Measurements from ENCODE around the gene SPACDR.

The SPACDR gene

DNA sequence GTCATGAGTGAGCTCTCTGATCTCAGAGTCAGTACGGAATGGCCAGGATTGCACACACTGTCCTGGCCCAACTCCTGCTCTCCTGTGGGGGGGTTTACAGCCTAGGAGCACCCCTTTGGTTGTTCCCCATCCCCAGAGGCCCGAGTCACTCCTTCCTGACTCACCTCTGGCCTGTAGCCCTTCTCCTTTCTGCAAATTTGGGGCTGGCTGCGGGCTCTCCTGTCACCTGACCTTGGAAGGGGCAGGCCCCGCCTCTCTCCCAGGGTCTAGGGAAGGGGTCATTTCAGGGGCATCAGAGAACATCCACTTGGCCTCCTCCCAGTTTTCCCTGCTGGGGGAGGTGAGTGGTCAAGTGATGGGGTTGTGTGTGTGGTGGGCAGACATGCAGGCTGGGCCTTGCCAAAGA lies 21.4 kb upstream of the SPACDR start:
- no peak for DNase-seq (ENCODE audit: low read depth in 2 of 2)

DNA sequence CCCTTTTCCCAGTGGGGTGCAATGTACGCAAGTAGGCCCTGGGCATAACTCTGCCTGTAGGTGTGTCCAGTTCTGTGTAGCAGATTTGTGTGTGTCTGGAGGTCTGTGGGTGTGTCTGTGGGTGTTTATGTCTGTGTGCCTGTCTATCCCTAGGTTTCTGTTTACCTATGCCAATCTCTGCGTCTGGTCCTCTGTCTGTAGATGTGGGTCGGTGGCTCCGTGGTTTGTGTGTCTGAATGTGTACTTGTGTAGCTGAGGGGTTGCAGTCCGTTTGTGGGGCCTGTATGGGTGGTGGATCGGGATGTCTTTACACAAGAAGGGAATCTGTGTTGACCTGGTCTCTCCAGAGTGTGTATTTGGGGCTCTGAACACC lies 20.6 kb upstream of the SPACDR start:
- DNase-seq (ENCODE audit: low read depth in 2 of 2) = no peak

DNA sequence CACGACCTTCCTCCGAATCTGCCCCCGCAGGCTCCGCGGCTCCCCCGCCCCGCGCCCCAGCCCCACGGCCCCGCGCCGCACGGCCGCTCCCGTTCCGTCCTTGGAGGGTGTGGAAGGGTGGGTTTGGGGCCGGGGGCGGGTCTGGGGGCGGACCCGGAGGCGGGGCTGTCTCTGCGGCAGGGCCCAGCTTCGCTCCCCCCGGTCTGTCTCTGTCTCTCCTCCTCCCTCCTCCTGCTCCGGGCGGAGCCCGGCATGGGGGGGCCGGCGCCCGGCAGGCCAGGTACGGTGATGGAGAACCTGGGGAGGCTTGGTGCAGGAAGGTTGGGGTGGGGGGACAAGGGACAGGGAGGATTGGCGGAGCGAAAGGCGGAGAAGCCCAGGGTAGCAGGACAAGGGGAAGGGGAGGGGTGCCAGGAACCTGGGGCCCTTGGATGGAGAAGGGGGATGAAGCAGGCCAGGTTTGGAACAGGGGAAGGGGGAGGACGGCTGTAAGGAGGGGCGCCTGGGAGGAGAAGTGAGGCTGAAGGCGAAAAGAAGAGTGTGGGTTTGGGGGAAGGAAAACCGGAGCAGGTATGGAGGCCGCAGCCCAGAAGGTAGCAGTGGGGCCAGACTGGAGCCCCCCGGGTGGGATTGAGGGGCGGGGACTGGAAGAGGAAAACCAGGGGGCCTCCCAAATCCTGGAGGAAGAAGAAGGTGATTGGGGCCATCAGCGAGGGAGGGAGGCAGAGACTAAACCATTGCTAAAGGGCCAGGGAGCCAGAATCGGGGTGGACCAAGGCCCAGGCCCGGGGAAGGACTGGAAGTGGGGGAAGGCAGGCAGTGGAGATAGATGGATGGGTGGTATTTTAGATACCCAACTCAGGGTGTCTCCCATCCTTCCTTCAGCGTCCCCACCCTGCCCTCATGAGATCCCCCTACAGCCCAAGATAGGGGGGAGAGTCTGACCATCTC lies 19.9 kb upstream of the SPACDR start, which contains the start of gene NYAP1:
Gene NYAP1, plus strand, starts transcription at position 206 of the 951 bp plus-strand sequence. CDS start 1,385 bp downstream, outside the sequence.
- peak in 1 of 2 donors; percentile 25 for DNase-seq (ENCODE audit: low read depth in 2 of 2)

DNA sequence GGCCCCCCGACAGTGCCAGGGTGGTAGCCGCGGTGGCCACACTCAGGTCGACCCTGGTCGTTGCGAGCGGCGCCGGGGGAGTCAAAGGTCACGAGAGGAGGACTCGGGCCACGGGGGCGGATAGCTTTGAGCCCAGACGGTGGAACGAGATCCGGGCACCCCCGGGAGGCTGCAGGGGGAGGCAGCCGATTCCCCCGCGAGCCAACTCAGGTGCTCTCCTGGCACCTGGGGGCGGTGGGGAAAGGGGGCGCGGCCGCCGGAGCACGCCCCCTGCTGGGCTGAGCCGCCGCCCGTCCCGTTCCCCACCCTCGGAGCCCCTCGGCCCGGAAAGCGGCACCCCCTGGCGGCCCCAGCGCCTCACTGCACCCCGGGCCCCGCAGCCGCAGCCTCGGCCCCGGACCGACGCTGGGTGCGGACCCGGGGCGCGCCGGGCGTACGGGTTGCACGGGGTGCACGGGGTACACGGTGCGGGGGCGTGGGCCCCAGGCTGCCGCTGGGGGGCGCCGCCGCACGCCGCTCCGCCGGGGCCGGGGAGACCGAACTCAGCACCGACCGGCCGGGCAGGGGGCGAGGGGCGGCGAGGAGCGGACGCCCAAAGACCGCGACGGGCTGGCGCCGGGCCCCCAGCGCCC lies 19.1 kb upstream of the SPACDR start:
- DNase-seq (ENCODE audit: low read depth in 2 of 2) = peak; percentile 57 to 76

DNA sequence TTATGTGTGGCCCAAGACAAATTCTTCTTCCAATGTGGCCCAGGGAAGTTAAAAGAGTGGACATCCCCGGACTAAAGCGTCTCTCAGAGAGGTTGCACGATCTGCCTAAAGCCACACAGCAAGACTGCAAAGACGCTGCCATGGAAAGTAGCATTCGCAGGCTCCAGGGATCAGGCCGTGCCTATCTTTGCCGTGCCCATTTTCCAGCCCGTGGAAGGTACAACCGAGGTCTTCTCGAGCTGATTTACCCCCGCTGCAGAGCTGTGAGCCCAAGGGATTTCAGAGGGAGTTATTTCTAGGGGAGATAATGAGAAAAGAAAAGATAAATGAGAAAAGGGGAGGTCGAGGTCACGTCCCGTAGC lies 18.6 kb upstream of the SPACDR start:
- DNase-seq (ENCODE audit: low read depth in 2 of 2) = no peak

DNA sequence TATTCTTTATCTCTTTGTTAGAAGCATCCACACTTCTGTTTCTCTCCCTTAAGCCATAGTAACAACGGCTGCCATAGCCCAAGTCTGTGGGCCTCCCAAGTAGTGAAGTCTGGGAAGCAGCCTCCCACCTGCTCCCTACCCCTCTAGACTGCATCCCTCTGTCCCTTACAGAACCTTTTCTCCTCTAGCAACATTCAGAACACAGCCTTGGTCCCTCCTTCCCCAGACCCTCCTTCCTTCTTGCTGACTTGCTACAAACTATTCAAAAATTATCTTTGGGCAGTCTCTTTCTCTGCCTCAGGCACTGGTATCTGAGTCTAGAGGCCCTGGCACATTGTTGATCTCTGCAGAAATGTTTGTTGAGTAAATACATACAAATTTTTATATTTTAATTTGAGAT lies 17.4 kb upstream of the SPACDR start:
- no peak for DNase-seq (ENCODE audit: low read depth in 2 of 2)

DNA sequence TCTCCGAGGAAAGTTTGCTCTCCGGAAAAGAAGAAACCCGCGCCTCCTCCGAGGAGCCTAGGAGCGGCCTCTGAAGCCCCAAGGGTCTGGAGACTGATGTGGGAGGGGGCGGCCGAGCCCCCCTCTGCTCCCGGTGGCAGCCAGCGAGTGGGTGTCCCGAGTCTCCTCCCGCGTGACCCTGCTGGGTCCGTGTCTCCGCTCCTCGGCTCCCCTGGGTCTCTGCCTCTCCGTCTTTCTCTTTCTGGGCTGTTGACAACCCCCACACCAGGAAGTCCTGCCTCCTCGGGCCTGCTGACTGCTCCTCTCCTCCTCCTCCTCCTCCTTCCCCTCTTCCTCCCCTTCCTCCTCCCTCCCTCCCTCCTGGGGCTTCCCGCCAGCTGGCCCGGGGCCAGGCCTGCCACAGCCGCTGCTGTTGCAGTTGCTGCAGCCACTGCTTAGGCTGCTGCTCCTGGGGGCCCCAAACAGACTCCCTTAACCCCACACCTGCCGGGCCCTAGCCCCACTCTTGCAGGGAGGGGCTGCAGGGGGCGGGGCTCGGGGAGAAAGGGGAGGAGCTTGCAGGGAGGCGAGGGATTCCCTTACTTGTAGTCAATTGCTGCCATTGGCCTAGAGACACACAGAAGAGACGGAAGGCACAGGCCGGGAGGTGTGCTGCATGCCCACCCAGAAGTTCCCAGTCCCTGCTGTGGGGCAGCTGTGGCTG lies 15.0 kb upstream of the SPACDR start, which contains the start of gene TSC22D4:
Gene TSC22D4, minus strand, starts transcription at position 257 of the 703 bp plus-strand sequence. CDS start 1,176 bp downstream, outside the sequence.
- DNase-seq (ENCODE audit: low read depth in 2 of 2) = peak; percentile 84 to 92

DNA sequence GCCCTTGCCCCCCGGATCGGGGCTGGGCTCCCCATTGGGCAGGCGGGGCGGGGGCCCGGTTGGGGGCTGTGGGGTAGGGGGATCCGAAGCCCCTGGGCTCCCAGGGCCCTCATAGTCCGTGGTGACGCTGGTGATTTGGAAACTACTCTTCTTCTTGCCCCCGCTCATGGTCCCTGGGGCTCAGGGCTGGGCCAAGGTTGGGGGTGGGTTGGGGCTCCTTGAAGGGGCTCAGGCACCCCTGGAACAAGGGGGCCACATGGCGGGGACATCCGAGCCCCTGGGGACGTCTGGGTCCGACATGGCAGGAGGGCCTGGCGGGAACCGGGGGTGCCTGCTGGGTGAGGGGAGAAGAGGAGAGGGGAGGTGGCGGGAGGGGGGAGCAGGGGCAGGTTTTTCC lies 13.8 kb upstream of the SPACDR start:
- no peak for DNase-seq (ENCODE audit: low read depth in 2 of 2)

DNA sequence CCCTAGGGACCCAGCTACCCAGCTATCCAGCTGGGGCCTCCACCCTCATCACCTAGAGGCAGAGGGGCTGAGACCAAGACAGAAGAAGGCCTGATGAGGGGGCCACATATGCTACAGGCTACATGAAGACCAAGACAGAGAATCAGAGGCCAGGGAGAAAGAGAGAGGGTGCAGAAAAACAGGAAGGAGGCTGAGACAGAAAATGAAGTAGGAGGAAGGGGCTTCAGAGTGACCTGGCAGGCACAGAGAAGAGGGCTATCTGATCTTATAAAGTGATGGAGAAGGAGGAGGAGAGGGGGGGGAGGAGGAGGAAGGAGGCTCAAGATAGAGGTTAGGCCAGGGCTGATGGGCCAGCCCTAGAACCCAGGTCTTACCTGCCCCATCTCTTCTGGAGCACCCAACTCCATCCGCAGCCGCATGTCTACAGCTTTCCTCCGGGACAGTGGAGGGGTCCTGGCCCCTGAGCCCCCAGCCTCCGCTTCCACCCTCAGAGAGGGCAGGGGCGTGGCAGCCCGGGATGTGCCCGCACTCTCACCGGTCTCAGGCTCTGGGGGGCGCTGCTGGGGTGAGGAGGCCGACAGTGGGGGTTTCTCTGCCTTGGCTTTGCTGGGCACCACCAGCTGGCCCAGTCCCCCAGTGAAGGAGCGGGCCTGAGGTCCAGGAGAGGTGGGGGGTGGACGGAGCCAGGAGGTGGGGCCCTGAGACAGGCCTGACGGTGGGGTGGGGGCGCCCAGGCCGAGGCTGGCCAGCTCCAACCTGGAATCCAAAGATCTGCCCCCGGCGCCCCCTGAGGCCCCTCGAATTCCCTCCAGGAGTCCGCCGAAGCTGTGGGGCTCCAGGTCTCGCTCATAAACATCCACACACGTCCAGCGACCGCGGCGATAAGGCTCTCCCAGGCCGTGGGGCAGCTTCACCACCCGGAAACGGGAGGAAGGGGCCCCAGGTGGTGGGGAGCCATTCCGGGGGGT lies 13.1 kb upstream of the SPACDR start:
- peak in 1 of 2 donors; percentile 58 for DNase-seq (ENCODE audit: low read depth in 2 of 2)

DNA sequence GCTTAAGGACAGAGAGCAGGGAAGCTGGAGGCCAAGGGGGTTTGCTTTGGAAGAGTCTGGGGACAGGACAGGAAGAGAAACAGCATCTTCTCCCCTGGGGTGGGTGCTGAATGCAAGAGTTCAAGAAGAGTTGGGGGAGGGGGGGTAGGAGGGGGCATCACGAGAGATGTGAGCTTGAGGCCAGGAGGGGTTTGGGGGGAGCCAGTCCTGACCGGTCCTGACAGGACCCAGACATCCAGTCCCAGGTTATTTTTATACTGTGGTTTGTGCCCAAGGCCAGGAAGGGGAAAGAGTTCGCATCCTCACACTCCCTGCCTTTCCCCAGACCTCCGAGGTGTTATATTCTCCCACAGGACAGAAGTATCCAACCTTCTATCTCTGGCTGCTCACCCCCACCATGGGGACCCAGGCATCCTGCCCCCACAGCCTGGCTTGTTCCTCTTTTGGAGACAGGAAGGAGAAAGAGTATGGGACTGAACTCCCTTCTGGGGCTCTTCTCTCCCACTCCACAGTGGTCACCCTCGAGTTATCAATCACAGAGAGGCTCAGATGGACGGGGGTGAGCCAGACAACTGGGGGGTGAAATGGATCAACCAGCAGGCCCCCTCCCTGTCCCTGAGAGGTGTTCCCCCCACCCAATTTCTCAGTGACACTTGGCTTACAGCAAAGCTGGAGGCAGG lies 12.2 kb upstream of the SPACDR start:
- DNase-seq (ENCODE audit: low read depth in 2 of 2) = no peak

DNA sequence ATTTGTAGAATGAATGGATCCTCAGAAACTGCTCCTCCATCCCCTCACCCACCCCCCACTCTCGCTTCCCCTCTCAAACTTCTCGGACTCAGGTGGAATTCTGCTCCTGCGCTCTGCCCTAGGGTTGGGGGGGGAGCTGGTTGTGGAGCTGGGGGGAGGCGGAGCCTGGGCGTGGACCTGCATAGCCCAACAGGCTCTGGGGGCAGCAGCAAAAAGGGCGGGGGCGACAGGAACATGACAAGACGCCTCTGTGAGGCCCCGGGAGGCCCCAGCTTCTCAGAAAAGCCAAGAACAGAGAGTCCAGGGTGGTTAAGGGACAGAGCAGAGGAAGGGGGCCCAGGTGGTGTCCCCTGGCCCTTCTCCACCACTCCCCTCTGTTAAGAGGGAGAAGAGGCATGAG lies 11.5 kb upstream of the SPACDR start:
- no peak for DNase-seq (ENCODE audit: low read depth in 2 of 2)

DNA sequence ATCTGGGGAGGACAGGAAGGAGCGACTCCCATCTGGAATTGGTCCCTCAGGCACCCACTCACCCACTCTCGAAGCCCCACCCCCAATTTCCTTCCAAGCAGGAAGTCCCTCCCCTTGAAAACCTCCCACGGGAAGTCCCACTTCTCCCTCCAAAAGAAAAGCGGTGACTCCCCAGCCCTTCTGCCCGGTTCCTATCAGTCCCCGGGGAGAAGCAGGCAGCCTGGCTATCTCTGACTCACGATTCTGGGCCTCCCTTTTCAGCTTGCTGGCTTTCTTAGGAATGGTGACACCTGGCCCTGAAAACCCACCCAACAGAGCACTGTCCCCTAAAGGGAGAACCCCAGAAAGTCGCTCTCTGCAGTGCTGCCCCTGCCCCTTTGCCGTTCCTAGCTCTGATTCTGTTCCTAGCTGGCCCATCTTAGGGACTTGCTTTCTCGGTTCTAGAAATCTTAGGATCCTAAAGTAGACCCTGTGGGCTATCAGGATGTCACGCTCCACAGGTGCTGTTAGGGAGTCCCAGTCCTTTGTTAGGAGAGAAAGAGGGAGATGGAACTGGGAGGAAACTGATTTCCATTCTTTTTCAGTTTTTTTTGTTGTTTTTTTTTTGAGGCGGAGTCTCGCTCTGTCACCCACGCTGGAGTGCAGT lies 8.9 kb upstream of the SPACDR start:
- DNase-seq (ENCODE audit: low read depth in 2 of 2) = no peak

DNA sequence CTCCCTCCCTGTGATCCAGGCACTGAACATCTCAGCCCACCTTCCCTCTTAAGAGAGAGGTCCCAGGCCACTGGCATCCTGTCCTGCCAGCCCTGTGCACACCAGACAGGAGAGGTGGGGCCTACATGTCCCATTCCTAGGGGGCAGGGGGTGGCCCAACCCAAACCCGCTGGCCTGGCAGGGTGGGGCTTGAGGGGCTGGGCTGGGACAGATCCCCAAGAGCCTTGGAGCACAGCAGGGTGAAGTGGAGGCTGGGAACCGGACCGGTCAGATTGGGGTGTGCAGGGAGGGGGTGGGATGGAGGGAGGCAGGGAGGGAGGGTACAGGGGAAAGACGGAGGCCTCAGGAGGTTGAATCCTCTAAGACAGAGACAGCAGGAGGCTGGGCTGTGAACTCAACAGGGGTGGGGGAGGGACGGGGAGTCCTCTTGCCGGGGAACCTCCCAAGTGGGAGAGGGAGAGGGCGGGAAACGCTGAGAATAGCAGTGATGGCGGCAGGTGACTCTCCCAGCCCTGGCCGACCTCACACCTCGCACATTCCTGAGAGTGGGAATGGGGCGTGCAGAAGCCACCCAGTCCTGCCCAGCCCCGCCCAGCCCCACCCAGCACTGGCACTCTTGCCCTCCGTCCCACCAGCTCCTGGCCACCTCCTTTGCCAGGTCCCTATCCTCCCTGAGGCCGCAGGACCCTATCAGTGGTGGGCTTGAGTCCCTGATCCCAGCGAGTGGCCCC lies 8.2 kb upstream of the SPACDR start:
- DNase-seq (ENCODE audit: low read depth in 2 of 2) = no peak

DNA sequence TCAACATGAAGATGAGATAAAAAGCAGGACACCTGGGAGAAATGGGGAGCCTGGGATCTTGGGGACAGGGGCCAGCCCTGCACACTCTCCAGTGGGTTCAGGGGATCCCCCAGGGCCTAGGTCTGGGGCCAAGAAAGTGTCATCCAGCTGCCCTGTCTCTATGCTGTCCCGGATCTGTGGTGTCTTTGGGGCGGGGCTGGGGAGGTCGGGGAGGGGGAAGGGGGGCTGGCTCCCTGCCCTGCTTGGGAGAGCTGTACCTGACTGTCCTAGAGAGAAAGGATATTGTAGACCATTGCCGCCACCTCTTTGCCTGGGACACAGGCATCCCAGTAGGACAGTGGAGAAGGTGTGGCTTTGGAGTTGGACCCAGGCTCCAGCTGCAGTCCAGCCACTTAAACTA lies 7.0 kb upstream of the SPACDR start:
- DNase-seq (ENCODE audit: low read depth in 2 of 2) = no peak

DNA sequence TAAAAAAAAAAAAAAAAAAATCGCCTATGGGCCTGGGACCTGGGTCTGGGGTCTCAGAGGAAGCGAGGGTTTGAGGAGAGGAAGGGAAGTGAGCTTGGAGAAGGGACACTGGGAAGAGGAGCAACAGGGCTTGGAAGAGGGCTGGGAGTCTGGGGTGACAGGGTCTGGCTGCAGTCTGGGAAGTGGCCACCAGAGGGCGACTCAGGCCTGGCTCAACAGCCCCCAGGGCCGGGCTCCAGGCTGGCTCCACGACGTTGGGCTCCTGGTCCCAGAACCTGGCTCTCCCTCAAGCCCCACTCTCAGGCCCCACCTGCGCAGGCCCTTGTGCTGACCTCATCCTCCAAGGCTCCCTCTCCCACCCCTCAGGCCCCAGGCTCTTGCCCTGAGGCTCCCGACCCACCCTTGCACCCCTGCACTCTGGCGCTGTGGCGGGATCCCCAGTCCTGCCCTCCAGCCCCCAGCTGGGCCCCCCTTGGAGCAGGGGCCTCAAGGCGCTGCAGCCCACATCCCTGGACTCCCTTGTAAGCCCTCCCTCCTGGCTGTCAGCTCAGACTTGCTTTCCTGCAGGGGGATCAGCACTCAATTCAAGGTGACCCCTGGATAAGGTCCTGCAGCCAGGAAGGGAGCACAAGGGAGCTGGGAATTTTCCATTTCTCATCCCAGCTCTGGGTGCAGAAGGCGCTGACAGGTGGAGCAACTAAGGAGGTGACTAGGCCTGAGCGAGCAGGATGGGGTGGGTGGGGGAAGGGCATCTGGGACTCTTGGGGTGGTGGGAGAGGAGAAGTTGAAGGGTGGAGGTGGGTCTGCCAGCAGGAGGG lies 5.4 kb upstream of the SPACDR start:
- DNase-seq (ENCODE audit: low read depth in 2 of 2) = peak; percentile 50 to 71

DNA sequence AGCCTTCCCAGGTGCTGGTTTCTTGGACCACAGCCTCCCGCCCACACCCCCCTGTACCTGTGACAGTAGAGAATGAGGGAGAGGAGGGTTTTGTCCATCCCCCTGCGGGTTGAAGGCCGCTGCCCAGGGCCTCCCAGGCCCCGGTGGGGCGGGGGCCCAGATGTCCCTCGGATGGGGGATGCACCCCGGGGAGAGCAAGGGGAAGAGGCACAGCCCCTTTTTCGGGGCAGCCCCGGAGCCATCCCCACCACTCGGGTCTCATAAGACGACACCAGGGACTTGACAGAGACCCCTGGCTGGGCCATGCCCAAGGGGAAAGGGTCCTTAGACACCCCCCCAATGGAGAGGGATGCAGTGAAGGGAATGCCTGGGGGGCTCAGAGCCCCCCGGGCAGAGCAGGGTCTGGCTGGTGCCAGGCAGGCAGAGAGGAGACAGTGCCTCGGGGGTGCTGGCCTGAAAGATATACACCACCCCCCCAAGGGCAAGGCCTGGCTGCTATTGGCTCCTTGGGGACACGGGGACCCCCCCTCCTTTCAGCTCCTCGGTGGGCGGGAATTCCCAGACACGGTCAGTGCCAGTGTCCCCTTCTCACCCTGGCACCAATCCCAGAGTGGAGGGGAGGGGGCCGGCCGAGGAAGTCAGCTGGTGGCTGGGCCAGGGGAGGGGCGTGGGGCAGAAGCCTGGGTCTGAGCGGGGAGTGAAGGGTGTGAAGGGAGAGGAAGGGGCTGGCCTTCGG lies 3.7 kb upstream of the SPACDR start:
- no peak for DNase-seq (ENCODE audit: low read depth in 2 of 2)

DNA sequence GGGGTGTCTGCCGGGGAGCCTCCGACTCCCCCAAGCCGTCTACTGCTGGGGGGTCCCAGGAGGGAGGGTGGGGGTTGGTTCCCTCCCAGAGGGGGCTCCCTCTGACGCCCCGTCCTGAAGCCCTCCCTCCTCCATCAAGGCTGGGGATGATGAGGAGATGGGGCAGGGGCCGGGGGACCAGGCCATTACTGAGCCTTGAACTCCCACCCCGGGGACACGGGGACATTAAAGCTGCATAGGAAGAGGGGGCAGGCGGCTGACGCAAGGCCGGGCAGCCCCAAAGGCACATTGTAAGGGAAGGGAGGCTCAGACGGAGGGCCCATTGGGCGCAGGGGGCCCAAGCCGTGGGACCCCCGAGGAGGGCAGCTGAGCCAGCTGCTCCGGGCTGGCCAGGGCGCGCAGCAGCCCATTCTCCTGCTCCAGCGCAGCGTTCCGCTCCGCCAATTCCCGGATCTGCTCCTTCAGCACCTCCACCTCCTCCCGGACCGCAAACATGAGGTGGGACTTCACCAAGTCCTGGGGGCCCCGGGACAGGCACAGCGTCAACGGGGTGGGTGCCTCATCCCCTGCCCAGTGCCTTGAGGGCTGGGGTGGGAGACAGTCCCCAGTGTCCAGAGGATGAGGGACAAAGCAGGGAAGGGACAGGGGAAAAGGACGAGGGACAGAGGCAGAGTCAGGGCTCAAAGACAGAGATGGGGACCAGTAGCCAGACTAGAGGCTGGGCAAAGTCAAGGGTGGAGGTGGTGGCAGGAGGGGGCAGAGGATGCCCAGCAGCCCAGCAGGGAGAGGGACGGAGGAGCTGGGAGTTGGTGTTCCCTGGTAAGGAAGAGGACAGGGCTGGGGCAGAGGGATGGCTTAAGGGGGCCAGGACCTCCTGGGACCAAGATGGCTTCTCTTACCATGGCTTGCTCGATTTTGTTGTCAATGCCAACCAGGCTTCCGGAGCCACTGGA lies 2.9 kb upstream of the SPACDR start:
- no peak for DNase-seq (ENCODE audit: low read depth in 2 of 2)
